HEK293T (cell line): ENCODE data around the gene C2CD3.

Source experiments
- CTCF ChIA-PET: fragments of 350-600 bp; formaldehyde crosslinking; extraction: SDS; loops from one replicate; lab custom pipeline; 2021; ENCODE audit warnings: antibody characterized with exemption, inconsistent platforms; lab: Yijun Ruan, JAX
- POLR2A ChIA-PET: fragments of 350-600 bp; formaldehyde crosslinking; extraction: SDS; loops from one replicate; lab custom pipeline; 2020; ENCODE audit warnings: antibody characterized with exemption, inconsistent platforms; lab: Yijun Ruan, JAX
- DNase-seq: peaks from one replicate; pipeline ENCODE4 v3.0.0; 2012; ENCODE audit warnings: mixed read lengths; ENCODE audit errors: extremely low spot score
- ARNT ChIP-seq: fragments of 450-650 bp; IDR thresholded peaks from 2 replicates; pipeline ENCODE4 v1.6.1; 2017; ENCODE audit warnings: mild to moderate bottlenecking
- BHLHE40 ChIP-seq: fragments of 450-650 bp; IDR thresholded peaks from 2 replicates; pipeline ENCODE4 v1.6.1; 2016; ENCODE audit warnings: mild to moderate bottlenecking, moderate library complexity, borderline replicate concordance
- CTBP1 ChIP-seq: fragments of 450-650 bp; IDR thresholded peaks from 2 replicates; pipeline ENCODE4 v1.6.1; 2016; ENCODE audit warnings: borderline replicate concordance
- ELF4 ChIP-seq: fragments of 450-650 bp; IDR thresholded peaks from 2 replicates; pipeline ENCODE4 v1.6.1; 2017; ENCODE audit warnings: antibody characterized with exemption
- FOXA1 ChIP-seq: fragments of 450-650 bp; IDR thresholded peaks from 2 replicates; pipeline ENCODE4 v1.6.1; 2016; ENCODE audit warnings: mild to moderate bottlenecking
- FOXK2 ChIP-seq: fragments of 450-650 bp; IDR thresholded peaks from 2 replicates; pipeline ENCODE4 v1.6.1; 2016; ENCODE audit warnings: mild to moderate bottlenecking
- FOXM1 ChIP-seq: fragments of 450-650 bp; IDR thresholded peaks from 2 replicates; pipeline ENCODE4 v1.6.1; 2017; ENCODE audit warnings: mild to moderate bottlenecking, borderline replicate concordance
- HDGF ChIP-seq: fragments of 450-650 bp; IDR thresholded peaks from 2 replicates; pipeline ENCODE4 v1.6.1; 2017; ENCODE audit warnings: antibody characterized with exemption, borderline replicate concordance
- L3MBTL2 ChIP-seq: fragments of 450-650 bp; conservative IDR thresholded peaks from 2 replicates; pipeline ENCODE4 v1.6.1; 2016; ENCODE audit warnings: mild to moderate bottlenecking
- LEF1 ChIP-seq: fragments of 450-650 bp; IDR thresholded peaks from 2 replicates; pipeline ENCODE4 v1.6.1; 2017; ENCODE audit warnings: mild to moderate bottlenecking, borderline replicate concordance
- NFRKB ChIP-seq: fragments of 450-650 bp; IDR thresholded peaks from 2 replicates; pipeline ENCODE4 v1.6.1; 2016; ENCODE audit warnings: mild to moderate bottlenecking, moderate library complexity
- SP1 ChIP-seq: fragments of 450-650 bp; IDR thresholded peaks from 2 replicates; pipeline ENCODE4 v1.6.1; 2017
- SUZ12 ChIP-seq: fragments of 450-650 bp; IDR thresholded peaks from 2 replicates; pipeline ENCODE4 v1.6.1; 2016; ENCODE audit warnings: mild to moderate bottlenecking
- TARDBP ChIP-seq: fragments of 450-650 bp; IDR thresholded peaks from 2 replicates; pipeline ENCODE4 v1.6.1; 2016
- ZNF384 ChIP-seq: fragments of 450-650 bp; IDR thresholded peaks from 2 replicates; pipeline ENCODE4 v1.6.1; 2016
- TF ChIP-seq, protein P1 (sequence below): fragments of 450-650 bp; IDR thresholded peaks from 2 replicates; pipeline ENCODE4 v1.6.1; 2016

C2CD3 gene

DNA sequence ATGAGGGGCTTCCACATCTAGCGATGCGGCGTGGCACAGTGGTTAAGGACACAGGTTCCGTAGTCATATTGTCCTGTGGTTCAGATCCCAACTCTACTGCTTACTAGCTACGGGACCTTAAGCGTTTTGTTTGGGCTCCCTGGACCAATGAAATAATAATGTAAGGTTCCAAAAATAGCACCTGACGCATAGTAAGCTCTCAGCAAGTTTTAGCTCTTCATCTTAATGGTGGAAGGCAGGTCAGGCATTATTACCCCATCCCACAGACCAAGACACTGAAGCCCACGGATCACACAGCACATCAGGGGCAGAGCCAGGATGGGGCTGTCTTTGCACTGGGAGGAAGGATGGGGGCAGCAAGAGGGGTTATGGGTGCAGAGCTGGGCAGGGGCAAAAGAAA lies 206.9 kb downstream of the C2CD3 start:
- CTCF ChIA-PET, result interaction anchor here (0.6 to 1.2 kb wide), 5 partner anchors 9 to 52 kb away, joined by 3 to 5 read pairs (median 3); no protein-coding TSS in a partner anchor
- TF ChIP-seq SP1 (no peak), L3MBTL2 (no peak), ARNT (no peak), ELF4 (no peak), ZNF384 (no peak), HDGF (no peak), BHLHE40 (no peak), CTBP1 (no peak), FOXK2 (no peak), TARDBP (no peak), FOXA1 (no peak), LEF1 (no peak), FOXM1 (no peak), NFRKB (no peak), SUZ12 (no peak)
- TF ChIP-seq, protein P1, sequence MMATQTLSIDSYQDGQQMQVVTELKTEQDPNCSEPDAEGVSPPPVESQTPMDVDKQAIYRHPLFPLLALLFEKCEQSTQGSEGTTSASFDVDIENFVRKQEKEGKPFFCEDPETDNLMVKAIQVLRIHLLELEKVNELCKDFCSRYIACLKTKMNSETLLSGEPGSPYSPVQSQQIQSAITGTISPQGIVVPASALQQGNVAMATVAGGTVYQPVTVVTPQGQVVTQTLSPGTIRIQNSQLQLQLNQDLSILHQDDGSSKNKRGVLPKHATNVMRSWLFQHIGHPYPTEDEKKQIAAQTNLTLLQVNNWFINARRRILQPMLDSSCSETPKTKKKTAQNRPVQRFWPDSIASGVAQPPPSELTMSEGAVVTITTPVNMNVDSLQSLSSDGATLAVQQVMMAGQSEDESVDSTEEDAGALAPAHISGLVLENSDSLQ, result no peak
- POLR2A ChIA-PET, result interaction anchor here (0.7 to 1.1 kb wide), 2 partner anchors 19 to 206 kb away, joined by 3 to 4 read pairs; partner anchors contain the start of genes C2CD3 and UCP2
- no peak for DNase-seq
